ENCODE data around the gene SCUBE1.

The SCUBE1 gene

DNA sequence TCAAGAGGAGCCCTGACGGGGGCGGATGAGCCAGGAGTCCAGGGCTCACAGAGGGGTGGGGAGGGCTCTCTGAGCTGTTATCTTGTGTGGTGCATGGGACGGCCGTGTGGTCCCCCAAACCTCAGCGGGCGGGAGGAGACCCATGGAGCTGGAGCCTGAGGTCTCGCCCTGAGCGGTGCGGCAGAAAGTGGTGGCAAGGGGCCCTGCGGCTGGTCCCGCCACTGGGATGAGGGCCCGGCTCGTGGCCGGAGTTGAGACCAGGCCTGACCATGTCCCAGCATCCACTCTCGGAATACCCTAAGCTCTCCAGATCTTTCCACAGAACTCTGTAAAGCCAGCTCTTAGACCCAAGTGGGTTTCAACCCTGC, 133.7 kb downstream of the SCUBE1 start:
- peak overlapping the region; percentile 25 for H3K27ac Mint-ChIP-seq

GRCh38 chr22:43208703-43209522, 134.3 kb downstream of the SCUBE1 start:
- H3K36me3 Mint-ChIP-seq (ENCODE audit: low read depth) = no peaks in the 10 kb centered on the region
- H3K27me3 Mint-ChIP-seq (ENCODE audit: low read depth, poor library complexity) = peaks cover 11% of the 10 kb centered on the region
- H3K9me3 Mint-ChIP-seq = no peaks in the 10 kb centered on the region
- no peak overlapping the region for H3K4me3 Mint-ChIP-seq
- no peak for TF ChIP-seq CTCF (IDR thresholded peaks at IDR 0.05)
- H3K4me1 Mint-ChIP-seq = peaks cover 36% of the 10 kb centered on the region
- DNase-seq = no peak
- peak overlapping the region; percentile 25 for H3K27ac Mint-ChIP-seq

More for the DNA sequence above, 133.7 kb downstream of the SCUBE1 start:
- Mint-ChIP-seq H3K9me3 (no peaks in the 10 kb centered on the region), H3K4me3 (no peak overlapping the region), H3K36me3 (ENCODE audit: low read depth) (no peaks in the 10 kb centered on the region), H3K4me1 (peaks cover 34% of the 10 kb centered on the region), H3K27me3 (ENCODE audit: low read depth, poor library complexity) (peaks cover 11% of the 10 kb centered on the region)
- no peak for TF ChIP-seq CTCF (IDR thresholded peaks at IDR 0.05)
- DNase-seq = no peak

- peaks cover 36% of the 10 kb centered on the region for H3K4me1 Mint-ChIP-seq
- H3K9me3 Mint-ChIP-seq = no peaks in the 10 kb centered on the region
- no peak for TF ChIP-seq CTCF (IDR thresholded peaks at IDR 0.05)
- no peak for DNase-seq
- no peak overlapping the region for H3K27ac Mint-ChIP-seq
- no peak overlapping the region for H3K4me3 Mint-ChIP-seq
- peaks cover 11% of the 10 kb centered on the region for H3K27me3 Mint-ChIP-seq (ENCODE audit: low read depth, poor library complexity)
- no peaks in the 10 kb centered on the region for H3K36me3 Mint-ChIP-seq (ENCODE audit: low read depth)
These were observed 135.1 kb downstream of the SCUBE1 start for GRCh38 chr22:43207849-43208702.

DNA sequence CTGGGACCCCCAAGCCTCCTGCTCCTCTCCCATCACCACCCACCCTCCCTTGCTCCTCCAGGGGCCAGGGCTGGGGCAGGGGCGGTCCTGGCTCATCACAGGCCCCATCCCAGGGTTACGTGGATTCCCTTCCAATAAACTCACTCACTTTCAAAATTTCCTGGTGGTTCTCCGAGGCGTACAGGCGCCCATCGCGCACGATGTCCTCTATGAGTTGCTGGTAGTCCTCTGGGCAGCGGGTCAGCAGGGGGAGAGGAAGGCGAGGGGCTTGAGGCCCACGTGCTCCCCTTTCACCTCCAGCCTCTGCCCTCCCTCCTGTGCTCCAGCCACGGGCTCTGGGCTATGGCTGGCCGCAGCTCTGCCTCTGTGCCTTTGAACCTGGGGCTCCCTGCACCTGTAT, 135.8 kb downstream of the SCUBE1 start:
- Mint-ChIP-seq H3K36me3 (ENCODE audit: low read depth) (peaks cover 7% of the 10 kb centered on the region), H3K4me1 (peaks cover 40% of the 10 kb centered on the region), H3K27me3 (ENCODE audit: low read depth, poor library complexity) (peaks cover 14% of the 10 kb centered on the region), H3K9me3 (no peaks in the 10 kb centered on the region), H3K27ac (no peak overlapping the region), H3K4me3 (no peak overlapping the region)
- no peak for TF ChIP-seq CTCF (IDR thresholded peaks at IDR 0.05)
- no peak for DNase-seq

DNA sequence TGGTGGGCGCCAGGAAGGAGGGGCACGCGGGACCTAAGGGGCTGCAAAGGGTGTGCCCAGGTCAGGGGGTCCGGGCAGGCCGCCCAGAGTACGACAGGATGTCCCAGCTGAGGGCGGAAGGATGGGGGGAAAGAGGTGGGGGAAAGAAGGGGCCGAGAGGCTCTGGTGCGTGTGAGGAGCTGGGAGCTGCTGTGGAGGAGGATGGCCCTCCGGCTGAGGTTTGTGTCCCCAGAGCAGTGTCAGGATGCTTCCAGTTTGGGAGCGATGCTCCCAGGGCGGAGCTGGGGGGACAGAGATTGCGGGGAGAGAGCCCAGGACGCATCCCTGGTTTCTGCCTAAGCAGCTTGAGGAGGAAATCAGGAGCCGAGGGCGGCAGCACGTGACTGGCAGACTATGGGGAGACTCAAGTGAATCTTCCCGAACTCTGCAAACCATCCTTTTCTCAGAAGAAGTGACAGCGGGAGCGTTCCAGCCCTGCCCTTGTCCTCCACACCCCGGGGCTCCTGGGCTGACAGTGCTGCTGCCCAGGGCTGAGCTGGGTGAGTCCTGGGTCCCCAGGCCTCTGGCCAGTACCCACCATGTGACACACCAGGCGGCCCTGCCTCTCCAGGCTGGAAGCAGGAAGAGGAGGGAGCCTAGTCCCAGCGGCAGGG, 136.5 kb downstream of the SCUBE1 start:
- Mint-ChIP-seq H3K27ac (no peak overlapping the region), H3K4me3 (no peak overlapping the region), H3K4me1 (peaks cover 44% of the 10 kb centered on the region), H3K9me3 (no peaks in the 10 kb centered on the region), H3K36me3 (ENCODE audit: low read depth) (peaks cover 14% of the 10 kb centered on the region), H3K27me3 (ENCODE audit: low read depth, poor library complexity) (peaks cover 15% of the 10 kb centered on the region)
- DNase-seq = no peak
- no peak for TF ChIP-seq CTCF (IDR thresholded peaks at IDR 0.05)

Measured in nephron progenitor cell (in vitro differentiated cells).